HepG2 (cell line): Measurements from ENCODE around the gene CCDC80. TPM values are rescaled to one million over a fixed set of nuclear protein-coding genes. Genes with fewer than 3 reads are reported as not detected.

ENCODE experiments used
- ATAC-seq: fragments of 200-7000 bp; cut with Tn5 transposase; 3 replicates; pipeline ENCODE4 v1.9.1; 2020; ENCODE audit warnings: mild to moderate bottlenecking, moderate library complexity
- BruUV-seq: library from RNA; stranded (reverse); fragments of 400-500 nt; replicated peaks from 2 replicates; lab custom pipeline; 2021; lab: Mats Ljungman, UMichigan
- CTCF ChIA-PET: fragments of 300-600 bp; formaldehyde crosslinking; extraction: SDS; loops from one replicate; lab custom pipeline; 2021; ENCODE audit warnings: low total read pairs, inconsistent platforms, low intra/inter-chr PET ratio; lab: Yijun Ruan, JAX
- POLR2A ChIA-PET: fragments of 350-600 bp; sonication (Branson Sonifier 250); formaldehyde crosslinking; loops from one replicate; lab custom pipeline; 2020; ENCODE audit warnings: antibody characterized with exemption, inconsistent platforms; lab: Yijun Ruan, JAX
- DNase-seq: peaks from one replicate; pipeline ENCODE4 v3.0.0-alpha.2; 2015; ENCODE audit warnings: low spot score
- FAIRE-seq: peaks from 3 replicates; lab custom pipeline; 2011; peaks lifted over from hg19 to GRCh38; lab: Jason Lieb, UNC
- H2AFZ ChIP-seq: one replicate; pipeline ENCODE4 v1.6.1; 2011; ENCODE audit warnings: low read length, inconsistent platforms
- H3K27ac ChIP-seq: fragments of 300-600 bp; 3 replicates; pipeline ENCODE4 v1.8.0; 2011; ENCODE audit warnings: mixed run types, mild to moderate bottlenecking, mixed read lengths, low read length, inconsistent platforms; ENCODE audit not compliant: insufficient read depth; ENCODE audit errors: extremely low read length
- H3K27me3 ChIP-seq, 2 experiments: fragments of 200-600 bp in 1 of 2; 2 replicates in 1 of 2; 3 replicates in 1 of 2; pipeline versions ENCODE4 v1.6.0 to v1.8.0; 2011; ENCODE audit warnings: low read length in 2 of 2, mild to moderate bottlenecking in 2 of 2, moderate library complexity in 2 of 2, inconsistent platforms in 1 of 2; ENCODE audit not compliant: insufficient read depth in 2 of 2, control insufficient read depth in 1 of 2
- H3K36me3 ChIP-seq, 2 experiments: fragments of 200-600 bp in 1 of 2; replicated peaks in 1 of 2; 2 replicates in 1 of 2; 3 replicates in 1 of 2; pipeline versions ENCODE4 v1.5.1 to v1.8.0; 2011; ENCODE audit warnings: low read length in 2 of 2, inconsistent platforms in 1 of 2; ENCODE audit not compliant: insufficient read depth in 2 of 2, control insufficient read depth in 1 of 2
- H3K4me1 ChIP-seq: 2 replicates; pipeline ENCODE4 v1.5.1; 2012; ENCODE audit warnings: low read length, inconsistent platforms; ENCODE audit not compliant: insufficient read depth
- H3K4me2 ChIP-seq: 2 replicates; pipeline ENCODE4 v1.6.0; 2011; ENCODE audit warnings: low read depth, low read length, inconsistent platforms
- H3K4me3 ChIP-seq, 3 experiments: fragments of 200-600 bp in 1 of 3; sonication (generic), shearing (Covaris generic) in 1 of 3; replicated peaks in 1 of 3; 2 replicates each; pipeline ENCODE4 v1.5.1; 2011 to 2016; ENCODE audit warnings: low read length in 3 of 3, inconsistent platforms in 2 of 3, low read depth in 2 of 3, mild to moderate bottlenecking in 2 of 3, control low read depth in 1 of 3, mixed read lengths in 1 of 3; ENCODE audit not compliant: insufficient read depth in 1 of 3
- H3K79me2 ChIP-seq: one replicate; pipeline ENCODE4 v1.6.1; 2011; ENCODE audit warnings: low read length, inconsistent platforms; ENCODE audit not compliant: insufficient read depth
- H3K9ac ChIP-seq: 2 replicates; pipeline ENCODE4 v1.6.0; 2011; ENCODE audit warnings: mild to moderate bottlenecking, low read depth, low read length, inconsistent platforms; ENCODE audit not compliant: insufficient read depth
- H3K9me3 ChIP-seq: 2 replicates; pipeline ENCODE4 v1.5.1; 2012; ENCODE audit warnings: mild to moderate bottlenecking, low read length
- H4K20me1 ChIP-seq: 2 replicates; pipeline ENCODE4 v1.6.0; 2011; ENCODE audit warnings: inconsistent platforms, mild to moderate bottlenecking, low read length, moderate library complexity; ENCODE audit not compliant: insufficient read depth
- EP300 ChIP-seq, 3 experiments: sonication (generic) in 1 of 3; formaldehyde crosslinking in 1 of 3; IDR thresholded peaks; 2 replicates each; pipeline versions ENCODE4 v1.5.1 to v1.6.1; 2011 to 2020; ENCODE audit warnings: low read depth in 2 of 3, low read length in 2 of 3, borderline replicate concordance in 1 of 3, improper control_type of control experiment in 1 of 3, mild to moderate bottlenecking in 1 of 3, missing genetic modification reagents in 1 of 3, moderate library complexity in 1 of 3
- PLRG1 ChIP-seq: fragments of 450-650 bp; conservative IDR thresholded peaks from 2 replicates; pipeline ENCODE4 v1.6.1; 2016
- WGBS: methylation state at CpG from one replicate; pipeline ENCODE4 v1.1.6; 2017; ENCODE audit warnings: low lambda C conversion rate; 5-methylcytosine and 5-hydroxymethylcytosine counted together
- in situ Hi-C: cut with HindIII; loops from 2 replicates; pipeline ENCODE4 v1.10.0; 2017; ENCODE audit warnings: low pct_unique_long_range_greater_than_20kb; ENCODE audit not compliant: extremely low pct_ligation_motif_present
- intact Hi-C: fragments of 100-400 bp; cut with micrococcal nuclease; formaldehyde crosslinking; loops from one replicate; pipeline ENCODE4 v1.10.0; 2022; ENCODE audit not compliant: unreplicated experiment
- polyA plus RNA-seq, 8 experiments: library from polyadenylated mRNA; depleted of rRNA in 3 of 8; stranded (reverse) in 7 of 8; unstranded in 1 of 8; fragments of >200 nt; fragmentation: Illumina TruSeq in 4 of 8; extraction: Trizol in 4 of 8; gene quantifications; 2 replicates each; pipeline versions ENCODE4 v1.2.1 to v1.2.3, GENCODE V29; 2011 to 2016; ENCODE audit warnings: low read depth in 4 of 8, missing spikeins in 1 of 8, mixed read lengths in 1 of 8; ENCODE audit not compliant: insufficient read depth in 1 of 8
- total RNA-seq, 5 experiments: library from RNA; depleted of rRNA; stranded (reverse); fragments of >200 nt; fragmentation: Illumina TruSeq; extraction: Trizol; gene quantifications; 2 replicates each; pipeline ENCODE4 v1.2.3, GENCODE V29; 2016; ENCODE audit warnings: low read depth in 1 of 5
- TF ChIP-seq, protein P1 (sequence below): sonication (generic); formaldehyde crosslinking; IDR thresholded peaks from 2 replicates; pipeline ENCODE4 v1.4.0; 2020; ENCODE audit warnings: mild to moderate bottlenecking, missing genetic modification reagents
- TF ChIP-seq, protein P2 (sequence below): IDR thresholded peaks from 2 replicates; pipeline ENCODE4 v1.6.1; 2016; ENCODE audit warnings: missing compliant biosample characterization, missing genetic modification reagents, borderline replicate concordance

CCDC80 gene
- total and polyA plus RNA-seq, 2 of the 13 experiments (the other 11 are each of a cell fraction or from before 2014, with no cell fraction given) = not detected

DNA sequence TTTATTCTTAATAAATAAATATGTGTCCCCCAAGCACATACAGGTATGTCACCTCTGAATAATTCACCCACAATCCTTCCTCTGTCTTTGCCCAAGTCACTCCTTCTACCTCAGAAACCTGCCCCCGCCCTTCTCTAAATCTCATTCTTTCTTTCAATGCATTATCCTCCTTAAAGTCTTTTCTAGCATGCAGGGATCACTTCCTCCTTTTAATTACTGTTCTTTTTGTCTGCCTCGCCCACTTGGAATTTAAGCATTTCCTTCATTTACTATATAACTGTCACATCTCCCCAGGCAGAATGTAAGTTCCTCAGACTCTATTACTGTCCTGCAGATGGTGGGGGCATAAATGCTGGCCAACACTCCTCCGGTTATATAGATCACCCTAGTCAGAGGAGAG lies 7.8 kb downstream of the CCDC80 start:
- ChIA-PET CTCF (no interaction called here), POLR2A (no interaction called here)

More for the DNA sequence above, 7.8 kb downstream of the CCDC80 start:
- no peak overlapping the region for H2AFZ ChIP-seq
- in situ Hi-C loops = no loop called here
- H3K36me3 ChIP-seq = no peaks in the 10 kb centered on the region
- no peaks in the 10 kb centered on the region for H3K4me1 ChIP-seq
- no peak for DNase-seq
- TF ChIP-seq, protein P1, sequence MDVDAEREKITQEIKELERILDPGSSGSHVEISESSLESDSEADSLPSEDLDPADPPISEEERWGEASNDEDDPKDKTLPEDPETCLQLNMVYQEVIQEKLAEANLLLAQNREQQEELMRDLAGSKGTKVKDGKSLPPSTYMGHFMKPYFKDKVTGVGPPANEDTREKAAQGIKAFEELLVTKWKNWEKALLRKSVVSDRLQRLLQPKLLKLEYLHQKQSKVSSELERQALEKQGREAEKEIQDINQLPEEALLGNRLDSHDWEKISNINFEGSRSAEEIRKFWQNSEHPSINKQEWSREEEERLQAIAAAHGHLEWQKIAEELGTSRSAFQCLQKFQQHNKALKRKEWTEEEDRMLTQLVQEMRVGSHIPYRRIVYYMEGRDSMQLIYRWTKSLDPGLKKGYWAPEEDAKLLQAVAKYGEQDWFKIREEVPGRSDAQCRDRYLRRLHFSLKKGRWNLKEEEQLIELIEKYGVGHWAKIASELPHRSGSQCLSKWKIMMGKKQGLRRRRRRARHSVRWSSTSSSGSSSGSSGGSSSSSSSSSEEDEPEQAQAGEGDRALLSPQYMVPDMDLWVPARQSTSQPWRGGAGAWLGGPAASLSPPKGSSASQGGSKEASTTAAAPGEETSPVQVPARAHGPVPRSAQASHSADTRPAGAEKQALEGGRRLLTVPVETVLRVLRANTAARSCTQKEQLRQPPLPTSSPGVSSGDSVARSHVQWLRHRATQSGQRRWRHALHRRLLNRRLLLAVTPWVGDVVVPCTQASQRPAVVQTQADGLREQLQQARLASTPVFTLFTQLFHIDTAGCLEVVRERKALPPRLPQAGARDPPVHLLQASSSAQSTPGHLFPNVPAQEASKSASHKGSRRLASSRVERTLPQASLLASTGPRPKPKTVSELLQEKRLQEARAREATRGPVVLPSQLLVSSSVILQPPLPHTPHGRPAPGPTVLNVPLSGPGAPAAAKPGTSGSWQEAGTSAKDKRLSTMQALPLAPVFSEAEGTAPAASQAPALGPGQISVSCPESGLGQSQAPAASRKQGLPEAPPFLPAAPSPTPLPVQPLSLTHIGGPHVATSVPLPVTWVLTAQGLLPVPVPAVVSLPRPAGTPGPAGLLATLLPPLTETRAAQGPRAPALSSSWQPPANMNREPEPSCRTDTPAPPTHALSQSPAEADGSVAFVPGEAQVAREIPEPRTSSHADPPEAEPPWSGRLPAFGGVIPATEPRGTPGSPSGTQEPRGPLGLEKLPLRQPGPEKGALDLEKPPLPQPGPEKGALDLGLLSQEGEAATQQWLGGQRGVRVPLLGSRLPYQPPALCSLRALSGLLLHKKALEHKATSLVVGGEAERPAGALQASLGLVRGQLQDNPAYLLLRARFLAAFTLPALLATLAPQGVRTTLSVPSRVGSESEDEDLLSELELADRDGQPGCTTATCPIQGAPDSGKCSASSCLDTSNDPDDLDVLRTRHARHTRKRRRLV (CRISPR knock-in tag) = no peak
- TF ChIP-seq PLRG1 (no peak), EP300 (IDR thresholded peaks at IDR 0.05; ENCODE audit: low read depth in 2 of 2, low read length in 2 of 2) (no peak), EP300 (CRISPR knock-in tag; IDR thresholded peaks at IDR 0.05; ENCODE audit: borderline replicate concordance) (no peak)
- TF ChIP-seq, protein P2, sequence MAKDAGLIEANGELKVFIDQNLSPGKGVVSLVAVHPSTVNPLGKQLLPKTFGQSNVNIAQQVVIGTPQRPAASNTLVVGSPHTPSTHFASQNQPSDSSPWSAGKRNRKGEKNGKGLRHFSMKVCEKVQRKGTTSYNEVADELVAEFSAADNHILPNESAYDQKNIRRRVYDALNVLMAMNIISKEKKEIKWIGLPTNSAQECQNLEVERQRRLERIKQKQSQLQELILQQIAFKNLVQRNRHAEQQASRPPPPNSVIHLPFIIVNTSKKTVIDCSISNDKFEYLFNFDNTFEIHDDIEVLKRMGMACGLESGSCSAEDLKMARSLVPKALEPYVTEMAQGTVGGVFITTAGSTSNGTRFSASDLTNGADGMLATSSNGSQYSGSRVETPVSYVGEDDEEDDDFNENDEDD (CRISPR knock-in tag) = no peak
- TF ChIP-seq, all 625 proteins: peak for 0
- H3K79me2 ChIP-seq = no peaks in the 10 kb centered on the region
- no peak for FAIRE-seq
- no peaks in the 10 kb centered on the region for H4K20me1 ChIP-seq
- 0 out of 5 replicates have a peak, but pooled peaks cover 0 to 6% of the 10 kb centered on the region in 2 experiments for H3K27me3 ChIP-seq
- H3K4me2 ChIP-seq = no peak overlapping the region
- no peak overlapping the region for H3K27ac ChIP-seq
- WGBS = 3% methylated on average over 3 of the region's 3 CpGs
- no peak overlapping the region for H3K9ac ChIP-seq
- intact Hi-C loops = no loop called here
- ATAC-seq = no peak
- no peaks in the 10 kb centered on the region for H3K9me3 ChIP-seq
- BruUV-seq = no TSS peak
- H3K4me3 ChIP-seq = no peak overlapping the region
